Skeletal muscle tissue (tissue), 4 donors: Measurements from ENCODE around the gene TMEM164. TPM values are rescaled to one million over a fixed set of nuclear protein-coding genes. Genes with fewer than 3 reads are reported as not detected.

Experiments
- H3K27ac ChIP-seq: one replicate; pipeline ENCODE4 v1.7.0; 2013; ENCODE audit warnings: mild to moderate bottlenecking, low read depth, low read length, inconsistent platforms
- H3K27me3 ChIP-seq, 3 donors: one replicate each; pipeline ENCODE4 v1.7.0; 2013; ENCODE audit warnings: low read length in 3 of 3; ENCODE audit not compliant: control insufficient read depth in 3 of 3, insufficient read depth in 3 of 3
- H3K36me3 ChIP-seq, 3 donors: one replicate each; pipeline ENCODE4 v1.7.0; 2013; ENCODE audit warnings: low read length in 3 of 3; ENCODE audit not compliant: control insufficient read depth in 3 of 3, insufficient read depth in 3 of 3
- H3K4me1 ChIP-seq, 3 donors: one replicate each; pipeline ENCODE4 v1.7.0; 2013; ENCODE audit warnings: low read length in 3 of 3, mild to moderate bottlenecking in 3 of 3; ENCODE audit not compliant: control insufficient read depth in 3 of 3, insufficient read depth in 3 of 3
- H3K4me3 ChIP-seq, 3 donors: one replicate each; pipeline ENCODE4 v1.7.0; 2013; ENCODE audit warnings: low read length in 3 of 3
- H3K9ac ChIP-seq, 3 donors: one replicate each; pipeline ENCODE4 v1.7.0; 2013; ENCODE audit warnings: low read length in 3 of 3, mild to moderate bottlenecking in 3 of 3, moderate library complexity in 2 of 3, low read depth in 1 of 3
- H3K9me3 ChIP-seq, 3 donors: one replicate each; pipeline ENCODE4 v1.7.0; 2013; ENCODE audit warnings: low read length in 3 of 3; ENCODE audit not compliant: control insufficient read depth in 3 of 3
- total RNA-seq: library from RNA; depleted of rRNA; stranded (reverse); fragments of >200 nt; gene quantifications from one replicate; pipeline ENCODE4 v1.2.3, GENCODE V29; 2014
- donor health status: Osteomylitis.

The TMEM164 gene
- total RNA-seq, 1 donor from 2014 or later = 15.1 TPM

DNA sequence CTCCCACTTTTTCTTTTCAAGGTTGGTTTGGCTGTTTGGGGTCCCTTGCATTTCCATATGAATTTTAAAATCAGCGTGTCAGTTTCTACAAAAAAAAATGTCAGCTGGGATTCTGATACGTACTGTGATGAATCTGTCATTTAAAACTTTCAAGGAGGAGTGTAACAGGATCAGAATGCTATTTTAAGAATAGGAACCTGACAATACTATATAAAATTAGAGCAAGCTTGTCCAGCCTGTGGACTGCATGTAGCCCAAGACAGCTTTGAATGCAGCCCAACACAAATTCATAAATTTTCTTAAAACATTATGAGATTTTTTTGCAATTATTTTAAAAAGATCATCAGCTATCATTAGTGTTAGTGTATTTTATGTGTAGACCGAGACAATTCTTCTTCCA lies 56.5 kb downstream of the TMEM164 start:
- peaks cover 4 to 10% (median 8%) of the 10 kb centered on the region in 3 donors for H3K4me1 ChIP-seq
- H3K27ac ChIP-seq = peak overlapping the region; percentile 81
- no peak overlapping the region for H3K4me3 ChIP-seq
- no peaks in the 10 kb centered on the region for H3K9me3 ChIP-seq
- peaks cover 0 to 2% (median 0%) of the 10 kb centered on the region in 3 donors for H3K36me3 ChIP-seq
- H3K9ac ChIP-seq = peak overlapping the region in 2 of 3 donors; percentile 45 to 47
- no peaks in the 10 kb centered on the region for H3K27me3 ChIP-seq

DNA sequence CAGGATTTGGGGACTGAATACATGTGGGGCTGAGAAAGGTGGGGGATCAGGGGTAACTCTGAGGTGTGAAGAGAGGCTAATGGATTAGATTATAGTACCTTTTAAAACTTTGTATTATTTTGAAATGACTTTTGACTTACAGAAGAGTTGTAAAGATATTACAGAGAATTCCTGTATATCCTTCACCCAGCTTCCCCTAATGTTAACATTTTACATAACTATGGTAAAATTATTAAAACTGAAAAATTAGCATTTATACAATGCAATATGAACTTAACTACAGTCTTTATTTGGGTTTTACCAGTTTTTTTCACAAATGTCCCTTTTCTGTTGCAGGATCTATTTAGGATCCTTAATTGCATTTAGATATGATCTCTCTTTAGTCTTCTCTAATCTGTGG lies 57.4 kb downstream of the TMEM164 start:
- H3K27ac ChIP-seq = peak overlapping the region; percentile 81
- H3K4me1 ChIP-seq = peaks cover 4 to 10% (median 8%) of the 10 kb centered on the region in 3 donors
- H3K36me3 ChIP-seq = no peaks in the 10 kb centered on the region
- no peaks in the 10 kb centered on the region for H3K9me3 ChIP-seq
- no peak overlapping the region for H3K4me3 ChIP-seq
- H3K9ac ChIP-seq = no peak overlapping the region
- no peaks in the 10 kb centered on the region for H3K27me3 ChIP-seq

DNA sequence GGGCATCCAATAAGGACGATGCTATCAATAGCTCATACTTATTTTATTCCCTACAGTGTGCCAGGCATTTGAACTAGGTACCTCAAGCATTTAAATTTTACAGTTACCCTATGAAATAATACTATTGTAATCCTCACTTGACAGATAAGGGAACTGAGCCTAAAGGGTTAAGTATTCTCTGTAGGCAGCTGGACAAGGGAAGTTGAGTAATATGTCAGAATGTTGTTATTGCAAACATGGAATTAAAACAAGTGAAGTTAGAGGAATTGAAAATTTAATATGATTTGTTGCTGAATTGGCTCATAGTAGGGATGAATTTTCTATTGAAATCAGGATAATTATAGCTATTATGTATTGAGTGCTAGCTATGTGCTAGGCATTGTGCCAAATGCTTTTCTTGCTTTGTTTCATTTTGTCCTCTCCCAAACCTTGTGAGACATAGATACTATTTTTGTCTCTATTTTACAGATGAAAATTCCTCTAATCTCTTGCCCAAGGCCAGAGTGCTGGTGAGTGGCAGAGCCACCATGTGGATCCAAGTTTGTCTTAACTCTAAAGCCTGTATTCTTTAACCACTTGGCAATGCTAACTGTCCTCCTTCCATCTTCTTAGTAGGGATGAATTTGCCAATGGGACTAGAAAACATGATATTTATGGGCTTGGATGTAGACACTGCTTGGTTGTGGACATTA lies 58.1 kb downstream of the TMEM164 start:
- Histone ChIP-seq H3K4me1 (peaks cover 4 to 10% (median 8%) of the 10 kb centered on the region in 3 donors), H3K9ac (no peak overlapping the region), H3K4me3 (no peak overlapping the region), H3K27ac (peak overlapping the region; percentile 0), H3K27me3 (peaks cover 0 to under 1% (median 0%) of the 10 kb centered on the region in 3 donors), H3K36me3 (no peaks in the 10 kb centered on the region), H3K9me3 (no peaks in the 10 kb centered on the region)

DNA sequence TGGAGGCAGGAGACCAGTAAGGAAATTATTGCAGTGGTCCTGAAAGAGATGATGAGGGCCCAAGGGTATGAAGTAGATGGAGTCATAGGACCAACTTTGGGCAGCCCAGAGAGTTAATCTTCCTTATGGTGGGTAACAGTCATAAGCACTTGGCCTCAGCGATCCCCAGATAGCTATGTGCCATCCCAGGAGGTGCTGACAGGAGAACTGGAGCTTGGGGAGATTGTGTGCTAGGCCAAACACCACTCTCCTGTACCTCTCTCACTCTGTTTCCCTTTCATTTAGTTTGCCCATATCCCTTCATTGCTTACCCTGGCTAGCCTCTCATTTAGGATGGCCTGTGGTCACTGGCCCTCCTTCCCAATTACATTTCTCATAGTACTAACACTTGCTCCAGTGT lies 60.0 kb downstream of the TMEM164 start:
- Histone ChIP-seq H3K4me1 (peaks cover 10 to 17% (median 11%) of the 10 kb centered on the region in 3 donors), H3K9ac (no peak overlapping the region), H3K27me3 (peaks cover 0 to 2% (median 0%) of the 10 kb centered on the region in 3 donors), H3K4me3 (no peak overlapping the region), H3K9me3 (no peaks in the 10 kb centered on the region), H3K36me3 (no peaks in the 10 kb centered on the region), H3K27ac (peak overlapping the region; percentile 38)

DNA sequence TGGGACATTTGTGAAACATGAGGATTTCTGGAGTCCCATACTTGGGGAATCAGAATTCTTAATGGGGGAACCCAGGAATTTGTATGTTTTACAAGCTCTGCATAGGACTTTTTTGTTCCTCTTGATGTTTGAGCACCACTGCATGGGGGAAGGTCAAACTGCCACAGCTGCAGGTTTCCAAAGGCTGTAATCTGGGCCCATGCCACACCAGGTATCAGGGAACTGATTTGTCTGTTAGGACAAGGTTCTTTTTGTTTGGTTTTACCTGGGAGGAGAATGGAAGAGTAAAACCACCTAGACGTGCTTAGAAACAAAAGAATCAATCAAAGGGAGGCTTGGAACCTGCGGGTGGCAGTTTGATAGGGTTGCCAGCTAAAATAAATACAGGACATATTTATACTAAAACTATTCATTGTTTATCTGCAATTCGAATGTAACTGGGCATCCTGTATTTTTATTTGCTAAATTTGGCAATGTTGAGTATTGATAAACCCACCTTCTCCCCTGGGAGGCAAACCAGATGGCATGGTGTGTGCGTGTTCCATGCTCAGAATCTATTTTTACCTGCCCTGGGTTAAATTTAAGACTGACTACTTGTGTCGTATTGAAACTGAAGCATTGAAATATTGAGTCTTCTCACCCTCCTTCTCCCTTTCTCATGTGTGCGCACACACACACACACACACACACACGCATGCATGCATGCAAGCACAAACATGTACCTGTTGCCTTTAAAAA lies 63.7 kb downstream of the TMEM164 start:
- Histone ChIP-seq H3K9ac (no peak overlapping the region), H3K4me1 (peaks cover 7 to 19% (median 9%) of the 10 kb centered on the region in 3 donors), H3K9me3 (no peaks in the 10 kb centered on the region), H3K27me3 (peaks cover 0 to 2% (median 0%) of the 10 kb centered on the region in 3 donors), H3K4me3 (no peak overlapping the region), H3K36me3 (no peaks in the 10 kb centered on the region), H3K27ac (peak overlapping the region; percentile 79)

DNA sequence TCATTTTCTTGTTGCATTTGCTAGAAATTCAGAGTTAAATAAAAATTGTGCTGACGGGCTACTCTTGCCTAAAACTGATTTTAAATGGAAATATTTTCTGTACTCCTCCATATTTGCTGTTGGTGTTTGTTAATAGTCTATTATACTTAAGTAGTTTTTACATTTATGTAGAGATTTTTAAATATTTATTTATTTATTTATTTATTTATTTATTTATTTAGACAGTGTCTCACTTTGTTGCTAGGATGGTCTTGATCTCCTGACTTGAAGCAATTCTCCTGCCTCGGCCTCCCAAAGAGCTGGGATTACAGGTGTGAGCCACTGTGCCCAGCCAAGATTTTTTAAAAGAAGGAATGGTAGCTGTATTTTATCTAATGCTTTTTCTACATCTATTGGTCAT lies 68.1 kb downstream of the TMEM164 start:
- no peak overlapping the region for H3K27ac ChIP-seq
- H3K27me3 ChIP-seq = peaks cover 0 to 1% (median 0%) of the 10 kb centered on the region in 3 donors

DNA sequence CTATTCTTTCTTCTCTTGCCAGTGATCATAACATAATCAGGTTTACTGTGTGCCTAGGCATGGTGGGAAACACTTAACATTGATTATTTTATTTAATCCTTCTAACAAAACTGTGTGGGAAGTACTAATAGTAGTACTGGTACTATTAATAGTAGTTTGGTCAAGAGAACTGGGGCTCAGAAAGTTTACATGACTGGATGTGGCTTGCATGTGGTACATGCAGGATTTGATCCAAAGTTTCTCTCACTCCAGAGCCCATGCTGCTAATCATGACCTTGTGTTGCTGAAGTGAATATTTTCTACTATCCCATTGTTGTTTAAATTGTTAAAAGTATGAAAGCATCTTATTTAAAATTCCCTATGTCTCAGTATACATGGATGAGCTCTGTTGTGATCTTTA lies 78.4 kb downstream of the TMEM164 start:
- Histone ChIP-seq H3K4me1 (peaks cover 5 to 15% (median 6%) of the 10 kb centered on the region in 3 donors), H3K36me3 (no peaks in the 10 kb centered on the region), H3K27ac (peak overlapping the region; percentile 23), H3K4me3 (no peak overlapping the region), H3K9me3 (no peaks in the 10 kb centered on the region), H3K9ac (no peak overlapping the region), H3K27me3 (no peaks in the 10 kb centered on the region)

More for the DNA sequence above, 68.1 kb downstream of the TMEM164 start:
- Histone ChIP-seq H3K9ac (no peak overlapping the region), H3K4me3 (no peak overlapping the region), H3K4me1 (peaks cover 4 to 9% (median 9%) of the 10 kb centered on the region in 3 donors), H3K9me3 (peaks cover 0 to 5% (median 0%) of the 10 kb centered on the region in 3 donors), H3K36me3 (peaks cover 0 to 3% (median 0%) of the 10 kb centered on the region in 3 donors)

DNA sequence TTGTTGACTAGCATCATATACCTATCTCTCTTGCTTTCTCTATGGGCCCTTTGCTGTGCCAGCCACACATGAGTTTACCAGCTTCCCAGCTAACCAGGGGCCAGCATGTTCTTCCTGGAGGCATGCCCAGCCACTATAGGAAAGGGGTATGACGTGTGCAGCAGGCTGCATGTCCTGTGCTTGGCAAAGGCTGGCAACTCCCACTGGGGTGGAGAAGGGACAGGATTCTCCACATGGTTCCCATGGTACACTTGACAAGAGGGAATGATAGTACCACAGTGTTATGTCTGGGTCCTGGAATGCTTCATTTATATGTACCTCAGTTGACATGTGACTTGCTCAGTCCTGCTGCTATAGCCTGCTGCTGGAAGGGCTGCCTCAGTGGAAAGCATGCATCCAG lies 78.8 kb downstream of the TMEM164 start:
- Histone ChIP-seq H3K27me3 (no peaks in the 10 kb centered on the region), H3K9me3 (no peaks in the 10 kb centered on the region), H3K9ac (no peak overlapping the region), H3K27ac (peak overlapping the region; percentile 23), H3K4me3 (no peak overlapping the region), H3K4me1 (peaks cover 5 to 15% (median 7%) of the 10 kb centered on the region in 3 donors), H3K36me3 (no peaks in the 10 kb centered on the region)

DNA sequence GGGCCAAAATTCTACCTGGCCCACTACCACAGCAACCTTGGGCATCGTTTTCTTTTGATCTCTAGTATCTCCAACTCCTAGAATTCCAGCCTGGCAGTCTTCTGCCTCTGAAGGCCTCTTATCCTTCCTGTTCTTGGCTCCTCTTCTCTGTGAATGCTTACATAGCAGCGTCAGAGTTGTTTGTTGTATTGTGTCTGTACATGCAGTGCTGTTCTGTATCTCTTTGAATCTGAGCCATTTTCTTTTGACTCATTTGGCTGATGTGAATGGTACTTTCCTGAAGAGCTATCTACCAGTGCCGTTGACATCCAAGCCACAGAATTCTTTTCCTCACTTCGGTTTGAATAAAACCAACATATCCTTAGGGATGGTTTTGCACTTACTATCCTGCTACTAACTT lies 79.2 kb downstream of the TMEM164 start:
- no peaks in the 10 kb centered on the region for H3K27me3 ChIP-seq
- no peaks in the 10 kb centered on the region for H3K9me3 ChIP-seq
- H3K9ac ChIP-seq = no peak overlapping the region
- H3K36me3 ChIP-seq = no peaks in the 10 kb centered on the region
- H3K27ac ChIP-seq = peak overlapping the region; percentile 23
- peaks cover 8 to 15% (median 8%) of the 10 kb centered on the region in 3 donors for H3K4me1 ChIP-seq
- H3K4me3 ChIP-seq = no peak overlapping the region
